Fibroblast of lung (primary cell): ENCODE results near the gene GREM2. TPM values are rescaled to one million over a fixed set of nuclear protein-coding genes. Genes with fewer than 3 reads are reported as not detected.

ENCODE experiments used
- DNase-seq, 2 donors: peaks; one replicate each; pipeline versions ENCODE4 v3.0.0 to v3.0.0-alpha.2; 2010; ENCODE audit warnings: low read depth in 2 of 2
- H2AFZ ChIP-seq: 2 replicates; pipeline ENCODE4 v1.5.1; 2012; ENCODE audit warnings: low read length, control low read depth, inconsistent platforms
- H3K27ac ChIP-seq: 2 replicates; pipeline ENCODE4 v1.5.1; 2011; ENCODE audit warnings: low read length, control low read depth; ENCODE audit not compliant: insufficient read depth
- H3K27me3 ChIP-seq: 2 replicates; pipeline ENCODE4 v1.5.1; 2011; ENCODE audit warnings: mild to moderate bottlenecking, low read length; ENCODE audit not compliant: control insufficient read depth, insufficient read depth
- H3K36me3 ChIP-seq: 2 replicates; pipeline ENCODE4 v1.5.1; 2011; ENCODE audit warnings: low read length; ENCODE audit not compliant: control insufficient read depth, insufficient read depth
- H3K4me1 ChIP-seq: 2 replicates; pipeline ENCODE4 v1.5.1; 2011; ENCODE audit warnings: low read length; ENCODE audit not compliant: control insufficient read depth, insufficient read depth; ENCODE audit errors: extremely low read depth
- H3K4me2 ChIP-seq: 2 replicates; pipeline ENCODE4 v1.5.1; 2011; ENCODE audit warnings: low read length, control low read depth; ENCODE audit not compliant: insufficient read depth; ENCODE audit errors: extremely low read depth
- H3K4me3 ChIP-seq, 4 experiments: fragments of 200-600 bp in 1 of 4; sonication (generic) in 1 of 4; replicated peaks in 1 of 4; 2 replicates each; pipeline ENCODE4 v1.5.1; 2011 to 2016; ENCODE audit warnings: low read length in 4 of 4, low read depth in 3 of 4, mild to moderate bottlenecking in 3 of 4, control low read depth in 2 of 4, inconsistent platforms in 1 of 4, mixed read lengths in 1 of 4; ENCODE audit not compliant: insufficient read depth in 1 of 4; ENCODE audit errors: control extremely low read depth in 1 of 4
- H3K79me2 ChIP-seq: 2 replicates; pipeline ENCODE4 v1.5.1; 2012; ENCODE audit warnings: mild to moderate bottlenecking, low read length, inconsistent platforms; ENCODE audit not compliant: control insufficient read depth, insufficient read depth
- H3K9ac ChIP-seq: 2 replicates; pipeline ENCODE4 v1.5.1; 2011; ENCODE audit warnings: mild to moderate bottlenecking, low read length, control low read depth; ENCODE audit not compliant: insufficient read depth
- H3K9me3 ChIP-seq: 2 replicates; pipeline ENCODE4 v1.5.1; 2012; ENCODE audit warnings: low read depth, low read length; ENCODE audit not compliant: control insufficient read depth, insufficient read depth
- H4K20me1 ChIP-seq: 2 replicates; pipeline ENCODE4 v1.5.1; 2011; ENCODE audit warnings: low read length; ENCODE audit not compliant: control insufficient read depth, insufficient read depth; ENCODE audit errors: extremely low read depth
- EZH2 ChIP-seq: IDR thresholded peaks from 2 replicates; pipeline ENCODE4 v1.5.1; 2012; ENCODE audit warnings: low read length, control low read depth, mild to moderate bottlenecking; ENCODE audit errors: missing control alignments
- polyA plus RNA-seq, 2 donors: library from polyadenylated mRNA; depleted of rRNA in 1 of 2; stranded (reverse) in 1 of 2; unstranded in 1 of 2; fragments of >200 nt; gene quantifications; 2 replicates each; pipeline ENCODE4 v1.2.1, GENCODE V29; 2011 to 2012; ENCODE audit warnings: missing spikeins in 1 of 2
- total RNA-seq: library from RNA; depleted of rRNA; stranded (reverse); fragments of >200 nt; gene quantifications from 2 replicates; pipeline ENCODE4 v1.2.1, GENCODE V29; 2014
- TF ChIP-seq, protein P1 (sequence below), 2 donors: IDR thresholded peaks in 1 of 2; conservative IDR thresholded peaks in 1 of 2; 1 replicate in 1 of 2; 2 replicates in 1 of 2; pipeline ENCODE4 v1.5.1; 2011 to 2012; ENCODE audit warnings: low read length in 2 of 2, control low read depth in 1 of 2, inconsistent platforms in 1 of 2, low read depth in 1 of 2, mild to moderate bottlenecking in 1 of 2

The GREM2 gene
- total and polyA plus RNA-seq, 2 donors (not counting 1 experiment from before 2014, with no cell fraction given), result 6.9 to 21.1 TPM

DNA sequence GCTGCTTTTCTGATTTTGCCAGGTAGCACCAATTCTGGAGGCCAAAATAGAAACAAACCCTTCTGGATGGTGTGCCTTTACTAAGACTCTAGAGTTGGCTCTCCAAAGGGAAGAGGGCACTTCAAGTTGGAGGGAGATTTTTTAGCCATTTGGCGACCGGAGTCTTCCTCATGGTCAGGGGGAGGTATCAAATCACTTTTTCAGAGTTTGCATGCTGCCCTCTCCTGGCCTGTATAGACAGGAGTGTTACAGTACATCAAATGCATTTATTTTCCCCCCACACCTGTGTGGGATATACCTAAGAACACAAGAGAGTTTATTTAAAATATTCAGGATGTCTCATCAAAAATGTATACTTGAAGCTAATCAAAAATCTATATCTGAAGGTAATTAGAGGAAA lies 3.2 kb downstream of the GREM2 start:
- H3K36me3 ChIP-seq, result no peaks in the 10 kb centered on the region
- no peaks in the 10 kb centered on the region for H4K20me1 ChIP-seq
- no peak overlapping the region for H3K9ac ChIP-seq
- H3K27me3 ChIP-seq, result no peaks in the 10 kb centered on the region
- no peak for TF ChIP-seq EZH2
- TF ChIP-seq, protein P1, sequence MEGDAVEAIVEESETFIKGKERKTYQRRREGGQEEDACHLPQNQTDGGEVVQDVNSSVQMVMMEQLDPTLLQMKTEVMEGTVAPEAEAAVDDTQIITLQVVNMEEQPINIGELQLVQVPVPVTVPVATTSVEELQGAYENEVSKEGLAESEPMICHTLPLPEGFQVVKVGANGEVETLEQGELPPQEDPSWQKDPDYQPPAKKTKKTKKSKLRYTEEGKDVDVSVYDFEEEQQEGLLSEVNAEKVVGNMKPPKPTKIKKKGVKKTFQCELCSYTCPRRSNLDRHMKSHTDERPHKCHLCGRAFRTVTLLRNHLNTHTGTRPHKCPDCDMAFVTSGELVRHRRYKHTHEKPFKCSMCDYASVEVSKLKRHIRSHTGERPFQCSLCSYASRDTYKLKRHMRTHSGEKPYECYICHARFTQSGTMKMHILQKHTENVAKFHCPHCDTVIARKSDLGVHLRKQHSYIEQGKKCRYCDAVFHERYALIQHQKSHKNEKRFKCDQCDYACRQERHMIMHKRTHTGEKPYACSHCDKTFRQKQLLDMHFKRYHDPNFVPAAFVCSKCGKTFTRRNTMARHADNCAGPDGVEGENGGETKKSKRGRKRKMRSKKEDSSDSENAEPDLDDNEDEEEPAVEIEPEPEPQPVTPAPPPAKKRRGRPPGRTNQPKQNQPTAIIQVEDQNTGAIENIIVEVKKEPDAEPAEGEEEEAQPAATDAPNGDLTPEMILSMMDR (conservative IDR thresholded peaks at IDR 0.05 in 1 of 2, IDR thresholded peaks at IDR 0.05 in 1 of 2; ENCODE audit: low read depth in 1 of 2, low read length in 2 of 2), result peak; percentile 19 to 40
- no peak for DNase-seq
- no peak overlapping the region for H3K4me3 ChIP-seq
- no peak overlapping the region for H3K27ac ChIP-seq
- H3K4me1 ChIP-seq, result no peaks in the 10 kb centered on the region
- H3K79me2 ChIP-seq, result peaks cover 12% of the 10 kb centered on the region
- no peak overlapping the region for H2AFZ ChIP-seq
- H3K9me3 ChIP-seq, result no peaks in the 10 kb centered on the region
- peak overlapping the region; percentile 58 for H3K4me2 ChIP-seq

- no peaks in the 10 kb centered on the region for H3K27me3 ChIP-seq
- peaks cover 12% of the 10 kb centered on the region for H3K79me2 ChIP-seq
- H3K4me1 ChIP-seq, result no peaks in the 10 kb centered on the region
- DNase-seq, result no peak
- no peak overlapping the region for H2AFZ ChIP-seq
- no peak overlapping the region for H3K27ac ChIP-seq
- H4K20me1 ChIP-seq, result no peaks in the 10 kb centered on the region
- no peak overlapping the region for H3K4me2 ChIP-seq
- no peaks in the 10 kb centered on the region for H3K9me3 ChIP-seq
- H3K4me3 ChIP-seq, result no peak overlapping the region
- no peaks in the 10 kb centered on the region for H3K36me3 ChIP-seq
- H3K9ac ChIP-seq, result no peak overlapping the region
- TF ChIP-seq, protein P1 (conservative IDR thresholded peaks at IDR 0.05 in 1 of 2, IDR thresholded peaks at IDR 0.05 in 1 of 2; ENCODE audit: low read depth in 1 of 2, low read length in 2 of 2), result no peak
- TF ChIP-seq EZH2, result no peak
These were observed 4.9 kb downstream of the GREM2 start for GRCh38 chr1:240607006-240607405.

GRCh38 chr1:240602189-240602588 lies 9.8 kb downstream of the GREM2 start:
- no peaks in the 10 kb centered on the region for H3K36me3 ChIP-seq
- peak; percentile 43 to 50 for DNase-seq
- H3K79me2 ChIP-seq, result peaks cover 2% of the 10 kb centered on the region
- H3K9ac ChIP-seq, result no peak overlapping the region
- no peak overlapping the region for H2AFZ ChIP-seq
- no peak overlapping the region for H3K4me2 ChIP-seq
- no peak overlapping the region for H3K4me3 ChIP-seq
- H3K27me3 ChIP-seq, result no peaks in the 10 kb centered on the region
- TF ChIP-seq, protein P1 (conservative IDR thresholded peaks at IDR 0.05 in 1 of 2, IDR thresholded peaks at IDR 0.05 in 1 of 2; ENCODE audit: low read depth in 1 of 2, low read length in 2 of 2), result peak in 1 of 2 donors; percentile 17
- no peak for TF ChIP-seq EZH2
- no peaks in the 10 kb centered on the region for H3K9me3 ChIP-seq
- H3K4me1 ChIP-seq, result peaks cover 4% of the 10 kb centered on the region
- no peaks in the 10 kb centered on the region for H4K20me1 ChIP-seq
- H3K27ac ChIP-seq, result no peak overlapping the region
